ENCODE data around the gene SLC4A8.
"Not testable (repeated sequence)": the region's sequence is repeated elsewhere in the genome, so short reads cannot be mapped to it uniquely, and the experiment has no call there.

Gene SLC4A8

DNA sequence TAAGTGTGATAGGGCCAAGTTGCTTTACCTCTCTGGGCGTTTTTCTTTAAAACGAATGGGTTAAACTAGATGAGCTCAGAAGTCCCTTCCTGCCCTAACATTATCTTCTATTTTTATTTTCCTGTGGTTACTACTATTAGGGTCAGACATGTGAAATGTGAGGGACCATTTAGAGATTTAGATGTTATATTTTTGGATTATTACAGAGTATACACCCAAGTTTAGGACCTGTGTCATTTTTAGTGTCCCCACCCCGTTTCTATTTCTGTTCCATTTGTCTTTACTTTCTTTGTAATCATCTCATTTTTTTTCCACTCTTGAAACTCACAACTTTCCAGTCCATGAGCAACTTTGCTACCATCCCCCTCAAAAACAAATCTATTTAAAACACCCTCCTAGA, 56.3 kb downstream of the SLC4A8 start:
- no peak for DNase-seq (ENCODE audit: low read depth)

GRCh38 chr12:51482929-51483697, 58.5 kb downstream of the SLC4A8 start:
- no peak for DNase-seq (ENCODE audit: low read depth)

GRCh38 chr12:51484119-51484518, 59.5 kb downstream of the SLC4A8 start:
- no peak for DNase-seq (ENCODE audit: low read depth)

DNA sequence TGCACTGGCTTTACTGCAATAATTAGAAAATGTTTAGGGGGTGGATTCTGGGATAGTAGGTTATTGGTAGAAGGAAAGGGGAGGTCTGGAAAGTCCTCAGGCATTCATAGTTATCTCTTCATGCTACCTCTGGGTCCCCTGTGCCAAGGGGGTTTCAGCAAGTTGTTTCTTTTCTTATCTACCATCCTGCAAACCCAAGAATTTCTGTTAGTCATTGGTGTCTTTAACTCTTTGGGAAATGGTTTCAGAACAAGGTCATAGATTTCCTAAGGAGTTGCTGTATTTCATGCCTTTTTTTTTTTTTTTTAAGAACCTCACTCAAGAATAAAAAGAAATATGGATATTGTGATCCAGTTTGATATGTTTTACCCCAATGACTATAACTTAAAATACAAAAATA, 63.6 kb downstream of the SLC4A8 start:
- DNase-seq (ENCODE audit: low read depth) = no peak

DNA sequence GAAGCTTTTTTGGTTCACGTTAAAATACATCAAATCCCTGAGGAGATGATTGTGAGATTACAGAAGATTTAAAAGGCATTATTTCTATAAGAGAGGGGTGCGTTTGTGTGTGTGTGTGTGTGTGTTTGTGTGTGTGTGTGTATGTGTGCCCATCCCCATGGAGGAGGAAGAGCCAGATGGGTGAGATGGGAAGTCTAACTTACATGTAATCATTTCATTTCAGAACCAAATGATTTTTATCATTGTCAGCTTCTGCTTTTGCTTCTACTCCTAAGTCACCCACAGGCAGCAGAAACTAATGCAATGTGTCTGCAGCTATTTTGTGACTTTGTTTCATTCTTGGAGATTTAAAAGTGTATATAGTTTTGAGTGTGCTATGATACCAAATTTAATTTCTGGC, 68.7 kb downstream of the SLC4A8 start:
- DNase-seq (ENCODE audit: low read depth) = no peak

DNA sequence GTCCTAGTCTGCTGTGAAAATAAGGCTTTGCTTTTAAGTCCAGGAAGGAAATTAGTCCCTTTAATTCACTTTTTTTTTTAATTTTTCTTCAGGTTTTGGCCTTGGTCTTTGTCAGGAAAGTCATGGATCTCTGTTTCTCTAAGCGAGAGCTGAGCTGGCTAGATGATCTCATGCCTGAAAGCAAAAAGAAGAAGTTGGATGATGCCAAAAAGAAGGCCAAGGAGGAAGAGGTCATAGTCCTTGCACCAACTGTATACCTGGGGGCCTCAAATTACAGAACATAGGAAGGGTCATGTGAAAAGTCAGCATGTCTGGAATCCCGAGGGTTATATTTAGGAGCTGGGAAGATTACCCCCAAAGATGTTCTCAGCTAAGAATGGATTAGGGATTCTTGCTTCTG, 72.3 kb downstream of the SLC4A8 start:
- no peak for DNase-seq (ENCODE audit: low read depth)

DNA sequence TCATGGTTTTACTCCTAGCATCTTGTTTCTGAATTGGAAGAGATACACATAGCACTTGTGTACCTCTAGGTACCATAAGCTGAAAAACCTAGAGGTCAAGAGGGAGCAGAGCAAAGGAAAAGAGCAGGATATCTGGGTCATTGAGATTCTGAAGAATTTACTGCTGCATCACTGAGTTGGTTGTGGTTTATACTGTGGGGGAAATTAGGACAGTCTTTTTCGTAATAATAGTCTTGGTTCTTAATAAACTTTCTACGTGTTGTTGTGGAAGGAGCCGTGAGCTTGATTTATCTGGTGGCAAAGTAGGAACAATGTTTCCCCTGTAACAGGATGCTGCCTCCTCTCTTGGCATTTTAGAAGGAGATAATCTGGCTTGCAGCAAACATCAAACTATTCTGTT, 80.2 kb downstream of the SLC4A8 start:
- DNase-seq (ENCODE audit: low read depth) = no peak

- DNase-seq (ENCODE audit: low read depth) = no peak
These were observed 80.9 kb downstream of the SLC4A8 start for GRCh38 chr12:51505360-51506105.

DNA sequence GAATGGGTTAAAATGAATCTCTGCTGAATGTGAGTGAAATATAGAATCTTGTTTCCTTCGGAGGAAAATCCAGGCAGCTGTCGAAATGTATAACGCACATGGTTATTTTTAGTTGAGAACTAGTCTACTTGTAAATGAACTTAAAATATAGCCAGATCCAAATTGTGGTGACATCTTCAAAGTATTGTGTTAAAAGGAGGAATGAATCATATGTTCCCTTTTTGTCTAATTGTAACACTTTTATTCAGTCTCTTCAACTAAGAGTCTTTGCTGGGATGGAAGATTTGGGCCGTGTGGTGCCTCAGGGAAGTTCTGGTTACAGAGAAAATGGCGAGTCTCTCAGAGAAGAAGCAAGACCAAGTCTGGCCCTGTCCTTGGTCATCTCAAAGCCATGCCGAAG, 82.5 kb downstream of the SLC4A8 start:
- DNase-seq (ENCODE audit: low read depth) = no peak

GRCh38 chr12:51508285-51508684, 83.7 kb downstream of the SLC4A8 start:
- DNase-seq (ENCODE audit: low read depth) = no peak

- DNase-seq (ENCODE audit: low read depth) = no peak
These were observed 87.1 kb downstream of the SLC4A8 start for GRCh38 chr12:51511546-51512260.

GRCh38 chr12:51512438-51512837, 87.8 kb downstream of the SLC4A8 start:
- DNase-seq (ENCODE audit: low read depth) = no peak

DNA sequence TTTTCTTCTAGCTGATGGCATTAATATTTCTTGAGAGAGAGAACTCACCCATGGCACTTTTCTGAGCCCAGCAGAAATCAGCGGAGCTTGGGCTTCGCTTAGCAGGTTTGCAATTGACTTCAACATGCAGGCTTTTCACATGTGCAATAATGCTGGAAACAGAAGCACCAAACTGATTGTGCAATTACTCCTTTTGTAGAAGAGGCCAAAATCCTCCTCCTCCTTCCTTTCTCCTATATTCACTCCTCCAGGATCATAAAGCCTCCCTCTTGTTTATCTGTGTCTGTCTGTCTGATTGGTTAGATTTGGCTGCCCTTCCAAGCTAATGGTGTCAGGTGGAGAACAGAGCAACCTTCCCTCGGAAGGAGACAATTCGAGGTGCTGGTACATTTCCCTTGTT, 90.4 kb downstream of the SLC4A8 start:
- not testable (repeated sequence) for DNase-seq (ENCODE audit: low read depth)

DNA sequence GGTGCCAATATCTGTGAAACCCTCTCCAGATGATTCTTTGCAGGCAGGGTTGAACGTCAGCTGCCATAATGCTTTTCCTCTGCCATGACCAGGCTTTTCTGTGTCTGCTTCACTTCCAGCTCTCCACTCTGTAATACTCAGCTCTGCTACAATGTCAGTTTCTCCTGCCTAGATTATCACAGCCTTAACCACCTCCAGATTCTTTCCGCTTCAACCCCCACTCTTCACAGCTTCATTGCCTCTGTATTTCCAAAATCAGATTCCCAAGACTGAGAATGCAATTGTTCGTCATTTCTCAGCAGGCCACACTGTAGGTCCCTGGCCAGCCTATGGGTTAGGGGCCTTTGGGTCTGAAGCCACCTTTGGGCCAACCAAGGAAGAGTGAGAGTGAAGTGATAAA, 92.7 kb downstream of the SLC4A8 start:
- no peak for DNase-seq (ENCODE audit: low read depth)

DNA sequence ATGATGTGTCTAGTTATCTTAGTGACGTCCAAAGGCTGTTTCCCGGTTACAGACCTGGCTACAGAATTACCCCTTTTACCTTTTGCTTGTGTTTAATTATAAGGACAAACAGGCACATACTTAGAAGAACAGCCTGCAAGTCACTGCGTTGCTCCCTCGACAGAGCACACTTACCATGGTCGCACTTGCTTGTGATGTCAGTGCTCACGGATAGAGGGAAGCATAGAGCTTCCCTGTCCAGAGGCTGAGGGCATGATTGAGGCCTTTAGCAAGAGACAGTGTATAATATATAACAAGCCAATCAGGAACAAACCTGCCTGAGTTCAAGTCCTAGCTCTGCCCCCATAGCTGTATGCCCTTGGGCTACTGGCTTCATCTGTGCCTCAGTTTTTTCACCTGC, 93.2 kb downstream of the SLC4A8 start:
- no peak for DNase-seq (ENCODE audit: low read depth)

GRCh38 chr12:51519755-51520154, 95.1 kb downstream of the SLC4A8 start:
- DNase-seq (ENCODE audit: low read depth) = no peak

- no peak for DNase-seq (ENCODE audit: low read depth)
These were observed 96.1 kb downstream of the SLC4A8 start for GRCh38 chr12:51520576-51521325.

DNA sequence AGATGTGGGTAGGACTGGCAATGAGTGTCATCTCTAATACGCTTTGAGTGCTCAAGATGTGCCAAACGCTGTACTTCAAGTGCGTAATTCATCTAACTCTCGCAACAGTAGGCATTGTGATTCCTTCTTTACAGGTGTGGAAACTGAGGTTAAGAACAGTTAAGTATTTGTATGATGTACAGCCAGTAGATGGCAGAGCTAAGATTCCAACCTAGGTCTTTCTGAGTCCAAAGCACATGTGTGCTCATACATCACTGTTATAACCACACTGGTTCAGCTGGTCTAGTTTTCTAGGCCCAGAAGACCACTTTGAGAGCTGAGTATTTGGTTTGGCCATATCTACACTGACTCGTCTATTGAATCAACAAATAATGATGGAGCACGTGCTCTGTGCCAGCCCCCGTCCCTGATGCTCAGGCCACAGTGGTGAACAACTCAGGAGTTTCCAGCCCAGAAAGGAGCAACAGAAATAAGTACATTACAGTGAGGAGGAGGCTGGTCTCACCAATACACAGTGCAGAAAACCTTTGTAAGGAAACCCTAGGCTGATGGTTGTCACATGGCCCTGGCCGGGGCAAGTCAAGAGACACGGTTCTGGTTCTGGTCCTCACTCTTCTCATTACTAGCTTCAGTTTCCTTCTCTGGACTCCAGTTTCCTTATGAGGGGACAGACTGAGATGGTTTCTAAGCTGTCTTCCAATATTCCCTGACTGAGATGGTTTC, 97.1 kb downstream of the SLC4A8 start:
- no peak for DNase-seq (ENCODE audit: low read depth)

DNA sequence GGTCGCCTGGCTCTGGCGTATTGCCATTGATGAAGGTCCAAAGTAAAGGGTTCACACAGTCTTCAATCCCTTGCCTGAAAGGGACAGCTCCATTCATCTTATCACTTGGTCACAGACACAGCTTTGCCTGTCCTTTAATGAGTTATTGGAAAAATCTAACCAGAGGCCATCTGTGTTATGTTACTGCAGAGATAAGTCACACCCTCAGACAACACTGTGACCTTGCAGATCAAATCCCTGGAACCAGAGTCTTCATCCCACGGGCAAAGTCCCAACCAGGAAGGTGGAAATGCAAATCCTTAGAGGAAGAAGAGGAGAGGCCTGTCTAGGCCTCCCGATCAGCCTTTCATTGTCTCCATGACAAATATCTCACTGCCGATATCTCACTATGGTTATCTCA, 98.1 kb downstream of the SLC4A8 start:
- DNase-seq (ENCODE audit: low read depth) = no peak

DNA sequence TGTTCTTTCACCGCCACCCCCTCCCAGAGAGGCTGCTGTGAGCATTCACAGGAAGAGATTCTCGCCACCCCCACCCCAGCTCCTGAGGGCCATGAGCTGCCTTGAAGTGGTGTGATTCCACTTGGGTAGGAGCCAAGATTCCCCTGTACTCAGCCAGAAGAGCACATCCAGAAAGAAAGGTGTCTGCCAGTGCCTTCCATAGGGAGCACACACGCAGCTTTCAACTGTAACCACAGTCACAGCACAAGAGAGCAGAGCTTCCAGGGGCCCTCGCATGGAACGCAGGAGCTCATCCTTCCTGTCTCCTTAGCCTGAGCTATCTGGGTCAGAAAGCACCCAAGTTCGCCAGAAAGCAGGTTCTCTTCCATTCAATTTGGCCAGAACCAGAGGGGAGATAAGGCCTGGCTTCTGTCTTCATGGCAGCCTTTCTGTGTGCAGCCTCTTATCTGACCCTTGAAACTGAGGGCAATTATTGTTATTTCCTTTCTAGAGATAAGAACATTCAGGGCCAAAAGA, 99.8 kb downstream of the SLC4A8 start:
- no peak for DNase-seq (ENCODE audit: low read depth)

DNA sequence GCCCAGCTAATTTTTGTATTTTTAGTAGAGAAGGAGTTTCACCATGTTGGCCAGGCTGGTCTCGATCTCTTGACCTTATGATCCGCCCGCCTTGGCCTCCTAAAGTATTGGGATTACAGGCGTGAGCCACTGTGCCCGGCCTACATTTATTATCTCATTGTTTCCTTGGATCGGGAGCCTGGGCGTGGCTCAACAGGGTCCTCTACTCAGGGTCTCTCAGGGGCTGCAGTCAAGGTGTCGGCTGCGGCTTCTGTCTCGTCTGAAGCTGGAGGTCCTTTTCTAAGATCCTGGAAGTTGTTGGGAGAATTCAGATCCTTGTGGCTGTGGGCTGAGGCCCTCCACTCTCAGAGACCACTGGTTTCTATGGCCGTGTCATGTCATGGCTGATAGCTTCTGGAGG, 100.9 kb downstream of the SLC4A8 start:
- no peak for DNase-seq (ENCODE audit: low read depth)
